Mesenchymal stem cell (in vitro differentiated cells and primary cell): ENCODE measurements around the gene RPL10L.

Experiments
- DNase-seq: peaks from one replicate; pipeline ENCODE4 v3.0.0-alpha.2; 2013
- H2AFZ ChIP-seq: one replicate; pipeline ENCODE4 v1.6.1; 2013; ENCODE audit warnings: low read depth, mild to moderate bottlenecking, control low read depth, inconsistent platforms, low read length, moderate library complexity
- H2AK5ac ChIP-seq: 2 replicates; pipeline ENCODE4 v1.6.1; 2013; ENCODE audit warnings: low read length, moderate library complexity, mild to moderate bottlenecking, inconsistent platforms; ENCODE audit not compliant: severe bottlenecking
- H2BK120ac ChIP-seq: one replicate; pipeline ENCODE4 v1.6.1; 2013; ENCODE audit warnings: low read depth, mild to moderate bottlenecking, inconsistent platforms, low read length, moderate library complexity
- H2BK12ac ChIP-seq, 2 experiments: one replicate each; pipeline ENCODE4 v1.6.1; 2013; ENCODE audit warnings: inconsistent platforms in 2 of 2, low read length in 2 of 2, mild to moderate bottlenecking in 2 of 2, moderate library complexity in 2 of 2, control low read depth in 1 of 2
- H2BK15ac ChIP-seq: one replicate; pipeline ENCODE4 v1.6.1; 2013; ENCODE audit warnings: mild to moderate bottlenecking, low read depth, inconsistent platforms; ENCODE audit not compliant: poor library complexity, severe bottlenecking
- H2BK5ac ChIP-seq: 2 replicates; pipeline ENCODE4 v1.6.1; 2013; ENCODE audit warnings: low read depth, mild to moderate bottlenecking, low read length, control low read depth, inconsistent platforms; ENCODE audit not compliant: poor library complexity, severe bottlenecking
- H3K14ac ChIP-seq, 2 experiments: one replicate each; pipeline ENCODE4 v1.6.1; 2013; ENCODE audit warnings: inconsistent platforms in 2 of 2, low read length in 2 of 2, control low read depth in 1 of 2, mild to moderate bottlenecking in 1 of 2, moderate library complexity in 1 of 2
- H3K18ac ChIP-seq, 2 experiments: one replicate each; pipeline ENCODE4 v1.6.1; 2013; ENCODE audit warnings: inconsistent platforms in 2 of 2, low read length in 2 of 2, control low read depth in 1 of 2, low read depth in 1 of 2, mild to moderate bottlenecking in 1 of 2
- H3K23ac ChIP-seq, 2 experiments: one replicate each; pipeline ENCODE4 v1.6.1; 2013; ENCODE audit warnings: inconsistent platforms in 2 of 2, low read length in 2 of 2, mild to moderate bottlenecking in 2 of 2, moderate library complexity in 2 of 2, control low read depth in 1 of 2
- H3K27ac ChIP-seq: 2 replicates; pipeline ENCODE4 v1.5.1; 2013; ENCODE audit warnings: mild to moderate bottlenecking, moderate library complexity, low read length, control low read depth, inconsistent platforms; ENCODE audit not compliant: poor library complexity, severe bottlenecking
- H3K27me3 ChIP-seq, 2 experiments: 2 replicates each; pipeline versions ENCODE4 v1.6.1 to v1.7.0; 2013; ENCODE audit warnings: low read length in 2 of 2, mild to moderate bottlenecking in 2 of 2, moderate library complexity in 2 of 2, control low read depth in 1 of 2, inconsistent platforms in 1 of 2; ENCODE audit not compliant: control insufficient read depth in 1 of 2, insufficient read depth in 1 of 2
- H3K36me3 ChIP-seq, 2 experiments: 2 replicates each; pipeline versions ENCODE4 v1.6.1 to v1.7.0; 2013; ENCODE audit warnings: low read length in 2 of 2, control low read depth in 1 of 2, inconsistent platforms in 1 of 2, low read depth in 1 of 2, mild to moderate bottlenecking in 1 of 2; ENCODE audit not compliant: insufficient read depth in 2 of 2, control insufficient read depth in 1 of 2
- H3K4ac ChIP-seq, 2 experiments: one replicate each; pipeline ENCODE4 v1.6.1; 2013; ENCODE audit warnings: inconsistent platforms in 2 of 2, low read length in 2 of 2, mild to moderate bottlenecking in 2 of 2, moderate library complexity in 2 of 2, control low read depth in 1 of 2, low read depth in 1 of 2
- H3K4me1 ChIP-seq: 2 replicates; pipeline ENCODE4 v1.6.1; 2013; ENCODE audit warnings: low read depth, low read length, control low read depth; ENCODE audit not compliant: control insufficient read depth, insufficient read depth
- H3K4me2 ChIP-seq: 2 replicates; pipeline ENCODE4 v1.6.1; 2013; ENCODE audit warnings: low read length, mild to moderate bottlenecking, inconsistent platforms; ENCODE audit not compliant: poor library complexity, severe bottlenecking
- H3K4me3 ChIP-seq, 2 experiments: 2 replicates each; pipeline versions ENCODE4 v1.5.1 to v1.7.0; 2013; ENCODE audit warnings: low read length in 2 of 2, mild to moderate bottlenecking in 2 of 2, control low read depth in 1 of 2, low read depth in 1 of 2; ENCODE audit not compliant: insufficient read depth in 1 of 2
- H3K79me1 ChIP-seq: replicated peaks from 2 replicates; pipeline ENCODE4 v1.6.1; 2013; ENCODE audit warnings: mild to moderate bottlenecking, control low read depth, low read length, inconsistent platforms; ENCODE audit not compliant: poor library complexity, severe bottlenecking
- H3K9ac ChIP-seq: 2 replicates; pipeline ENCODE4 v1.7.0; 2013; ENCODE audit warnings: mild to moderate bottlenecking, low read length, moderate library complexity
- H3K9me3 ChIP-seq: 2 replicates; pipeline ENCODE4 v1.7.0; 2013; ENCODE audit warnings: mild to moderate bottlenecking, low read length; ENCODE audit not compliant: control insufficient read depth
- H4K8ac ChIP-seq: one replicate; pipeline ENCODE4 v1.6.1; 2013; ENCODE audit warnings: inconsistent platforms, mild to moderate bottlenecking, low read length, moderate library complexity
- H4K91ac ChIP-seq: one replicate; pipeline ENCODE4 v1.6.1; 2013; ENCODE audit warnings: mild to moderate bottlenecking, low read length, inconsistent platforms
- WGBS: methylation state at CpG from one replicate; pipeline ENCODE4 v1.1.7; 2013; ENCODE audit warnings: mixed read lengths; 5-methylcytosine and 5-hydroxymethylcytosine counted together

The RPL10L gene

GRCh38 chr14:46663382-46663781, 11.8 kb upstream of the RPL10L start:
- Histone ChIP-seq H2AK5ac (no peak overlapping the region), H4K8ac (no peak overlapping the region), H3K27me3 (no peaks in the 10 kb centered on the region), H3K9ac (no peak overlapping the region), H2AFZ (no peak overlapping the region), H2BK120ac (no peak overlapping the region), H3K14ac (no peak overlapping the region), H2BK5ac (no peak overlapping the region), H2BK15ac (no peak overlapping the region), H3K79me1 (no peaks in the 10 kb centered on the region), H3K4me2 (no peak overlapping the region), H3K36me3 (no peaks in the 10 kb centered on the region), H4K91ac (no peak overlapping the region), H3K23ac (no peak overlapping the region), H3K27ac (no peak overlapping the region), H3K4me3 (no peak overlapping the region), H3K4ac (no peak overlapping the region), H2BK12ac (no peak overlapping the region), H3K9me3 (peaks cover 14% of the 10 kb centered on the region), H3K4me1 (no peaks in the 10 kb centered on the region), H3K18ac (no peak overlapping the region)
- no peak for DNase-seq
- WGBS = 94% methylated on average over 4 of the region's 4 CpGs

DNA sequence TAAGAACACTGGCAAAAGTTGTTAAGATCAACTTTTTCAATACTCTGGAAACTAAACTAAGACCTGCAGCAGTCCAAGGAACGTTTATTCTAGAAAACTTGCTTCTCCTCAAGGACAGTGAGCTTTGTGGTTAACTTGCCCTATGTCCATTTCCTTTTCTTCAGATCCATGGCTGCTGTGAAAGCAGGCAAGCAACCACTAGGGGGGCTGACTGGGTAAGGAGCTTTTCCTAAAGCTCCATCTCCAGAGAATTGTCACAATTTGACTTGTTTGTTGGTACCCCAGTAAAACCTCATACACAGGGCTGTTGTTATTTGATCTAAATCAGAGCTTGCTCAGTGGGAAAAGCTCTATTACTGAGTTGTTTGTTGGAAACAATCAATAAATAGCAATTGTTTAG, 10.1 kb upstream of the RPL10L start:
- Histone ChIP-seq H2BK12ac (no peak overlapping the region), H2AFZ (no peak overlapping the region), H2BK5ac (no peak overlapping the region), H3K4ac (no peak overlapping the region), H3K4me1 (no peaks in the 10 kb centered on the region), H2AK5ac (no peak overlapping the region), H3K4me2 (no peak overlapping the region), H3K9me3 (peaks cover 14% of the 10 kb centered on the region), H3K27me3 (no peaks in the 10 kb centered on the region), H3K27ac (no peak overlapping the region), H4K8ac (no peak overlapping the region), H2BK120ac (no peak overlapping the region), H3K23ac (no peak overlapping the region), H2BK15ac (no peak overlapping the region), H3K36me3 (no peaks in the 10 kb centered on the region), H3K9ac (no peak overlapping the region), H4K91ac (no peak overlapping the region), H3K14ac (no peak overlapping the region), H3K18ac (no peak overlapping the region), H3K4me3 (no peak overlapping the region), H3K79me1 (no peaks in the 10 kb centered on the region)
- peak; percentile 28 for DNase-seq
- 37% methylated on average over 1 of the region's 1 CpG for WGBS

- Histone ChIP-seq H3K4ac (no peak overlapping the region), H4K8ac (no peak overlapping the region), H3K4me3 (no peak overlapping the region), H2BK5ac (no peak overlapping the region), H3K79me1 (no peaks in the 10 kb centered on the region), H2BK12ac (no peak overlapping the region), H3K14ac (no peak overlapping the region), H2BK15ac (no peak overlapping the region), H3K9ac (no peak overlapping the region), H4K91ac (no peak overlapping the region), H2BK120ac (no peak overlapping the region), H3K18ac (no peak overlapping the region), H3K23ac (no peak overlapping the region), H3K36me3 (no peaks in the 10 kb centered on the region), H2AFZ (no peak overlapping the region), H2AK5ac (no peak overlapping the region), H3K4me2 (no peak overlapping the region), H3K9me3 (peaks cover 8% of the 10 kb centered on the region), H3K27me3 (no peaks in the 10 kb centered on the region), H3K27ac (no peak overlapping the region), H3K4me1 (no peaks in the 10 kb centered on the region)
- DNase-seq = peak; percentile 7
Observed at GRCh38 chr14:46653031-46653755, 1.6 kb upstream of the RPL10L start.

DNA sequence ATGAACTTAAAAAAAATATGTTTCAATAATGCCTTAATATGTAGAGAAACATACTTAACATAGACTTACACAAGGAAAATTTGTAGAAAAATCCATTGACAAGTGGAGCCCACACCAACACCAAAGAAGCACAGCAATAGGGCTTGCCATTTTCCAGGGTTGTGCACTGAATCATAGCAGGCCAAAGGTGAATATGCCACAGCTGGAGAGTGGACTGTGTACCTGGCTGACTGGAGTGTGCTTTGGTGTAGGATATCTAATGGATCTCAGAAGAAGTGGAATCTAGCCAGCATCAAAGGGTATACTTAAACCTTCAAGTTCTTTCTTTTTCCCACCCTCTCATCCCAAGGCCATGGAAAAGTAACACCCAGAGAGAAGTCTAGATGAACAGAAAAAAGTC, 4.8 kb downstream of the RPL10L start:
- H2AFZ ChIP-seq = no peak overlapping the region
- H3K27ac ChIP-seq = no peak overlapping the region
- H3K23ac ChIP-seq = no peak overlapping the region
- no peak overlapping the region for H3K14ac ChIP-seq
- peaks cover 12% of the 10 kb centered on the region for H3K9me3 ChIP-seq
- no peaks in the 10 kb centered on the region for H3K4me1 ChIP-seq
- H3K4me3 ChIP-seq = no peak overlapping the region
- no peak overlapping the region for H2BK12ac ChIP-seq
- H3K36me3 ChIP-seq = no peaks in the 10 kb centered on the region
- H4K8ac ChIP-seq = no peak overlapping the region
- no peak overlapping the region for H2BK15ac ChIP-seq
- H3K4me2 ChIP-seq = no peak overlapping the region
- H3K4ac ChIP-seq = no peak overlapping the region
- H3K27me3 ChIP-seq = no peaks in the 10 kb centered on the region
- no peak overlapping the region for H3K18ac ChIP-seq
- no peak overlapping the region for H4K91ac ChIP-seq
- DNase-seq = no peak
- H2BK5ac ChIP-seq = no peak overlapping the region
- H3K79me1 ChIP-seq = no peaks in the 10 kb centered on the region
- H3K9ac ChIP-seq = no peak overlapping the region
- no peak overlapping the region for H2BK120ac ChIP-seq
- no peak overlapping the region for H2AK5ac ChIP-seq
